Measurements from ENCODE around the gene PGAP2. TPM values are rescaled to one million over a fixed set of nuclear protein-coding genes. Genes with fewer than 3 reads are reported as not detected.
A peak's percentile ranks its signal among the peaks of the same experiment; 100 is the strongest.
"Not testable (repeated sequence)": the region's sequence is repeated elsewhere in the genome, so short reads cannot be mapped to it uniquely, and the experiment has no call there.

Gene PGAP2
- total RNA-seq (10 to 100 TPM in 5 of 7 donors, 1 to 10 TPM in 2; 7.7 to 17.6 (median 10.9) TPM), polyA plus RNA-seq (10 to 100 TPM; 13.1 to 15.3 TPM)
- long read RNA-seq, donor 1, transcript PGAP2-203 (7 exons, 1,837 nt), result major isoform, 6 of 40 reads
- long read RNA-seq, donor 1, partial matches to known transcripts, result 7 of 40 reads
- long read RNA-seq, donor 1, other reads (novel, unspliced or antisense), result 17 of 40 reads
- long read RNA-seq, donor 2, partial matches to known transcripts, result 0 of 6 reads
- long read RNA-seq, donor 2, other reads (novel, unspliced or antisense), result 0 of 6 reads
- long read RNA-seq, donor 3, partial matches to known transcripts, result 9 of 39 reads
- long read RNA-seq, donor 3, other reads (novel, unspliced or antisense), result 18 of 39 reads

DNA sequence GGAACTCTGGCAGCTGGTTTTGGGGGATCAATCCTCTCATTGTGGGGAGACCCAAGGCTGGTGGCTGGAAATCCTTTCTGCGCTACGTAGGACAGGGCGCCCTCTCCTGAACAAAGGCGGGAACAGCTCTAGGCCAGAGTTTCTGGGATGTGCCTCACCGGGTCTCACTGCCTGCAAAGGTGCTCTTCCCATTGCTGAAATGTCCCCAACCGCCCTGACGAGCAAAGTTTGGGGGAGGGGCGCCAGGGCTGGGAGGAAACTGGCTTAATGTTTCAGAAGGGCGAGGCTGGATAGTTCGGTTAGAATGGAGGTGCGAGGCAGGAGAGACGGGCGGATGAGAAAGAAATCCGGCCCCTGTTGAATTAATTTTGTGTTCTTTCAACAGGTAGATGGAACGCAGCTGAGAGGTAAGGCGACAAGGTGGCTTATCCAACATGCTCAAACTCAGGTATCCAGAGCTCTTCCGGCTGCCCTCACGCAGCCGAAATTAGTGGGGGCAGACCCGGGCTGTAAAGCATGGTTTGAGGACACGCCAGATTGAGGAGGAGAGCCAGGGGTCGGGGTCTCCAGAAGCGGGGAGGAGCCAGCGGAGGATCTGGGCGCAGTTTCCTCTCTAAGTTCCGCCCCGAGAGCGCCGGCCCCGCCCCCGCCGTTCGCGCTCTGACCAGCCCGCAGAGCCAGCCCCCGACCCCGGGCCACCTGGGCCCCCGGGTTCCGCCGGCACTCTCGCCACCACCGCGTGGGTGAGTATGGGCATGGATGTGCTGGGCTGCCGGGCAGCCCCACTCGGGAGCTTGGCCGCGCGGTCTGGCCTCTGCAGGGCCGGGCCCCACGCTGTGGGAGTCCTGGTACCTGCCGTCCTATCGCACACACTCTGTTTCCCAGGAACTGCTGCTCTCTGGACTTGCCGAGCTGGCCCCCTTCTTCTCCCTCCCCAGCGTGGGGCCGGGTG, at the start of gene PGAP2:
Gene PGAP2, plus strand, starts transcription at position 652 of the 952 bp plus-strand sequence. CDS start 2,700 bp downstream, outside the sequence.
- Histone ChIP-seq H3K9me3 (no peaks in the 10 kb centered on the region), H3K27me3 (no peaks in the 10 kb centered on the region), H3K4me1 (ENCODE audit: insufficient read depth) (peaks cover 3% of the 10 kb centered on the region), H3K27ac (no peak within 1 kb of the TSS), H3K4me3 (peak within 1 kb of the TSS; percentile 38), H3K36me3 (no peaks in the 10 kb centered on the region)
- peak; percentile 47 to 74 (median 63) for DNase-seq
- WGBS, 3 donors, result 2 to 3% (median 3%) methylated on average over 42 to 55 of the region's 55 CpGs
- TF ChIP-seq CTCF (IDR thresholded peaks at IDR 0.05) (peak in 1 of 3 donors; percentile 54), POLR2A (IDR thresholded peaks at IDR 0.05) (no peak)
- intact Hi-C loops (cut with DNase I), result no loop called here

DNA sequence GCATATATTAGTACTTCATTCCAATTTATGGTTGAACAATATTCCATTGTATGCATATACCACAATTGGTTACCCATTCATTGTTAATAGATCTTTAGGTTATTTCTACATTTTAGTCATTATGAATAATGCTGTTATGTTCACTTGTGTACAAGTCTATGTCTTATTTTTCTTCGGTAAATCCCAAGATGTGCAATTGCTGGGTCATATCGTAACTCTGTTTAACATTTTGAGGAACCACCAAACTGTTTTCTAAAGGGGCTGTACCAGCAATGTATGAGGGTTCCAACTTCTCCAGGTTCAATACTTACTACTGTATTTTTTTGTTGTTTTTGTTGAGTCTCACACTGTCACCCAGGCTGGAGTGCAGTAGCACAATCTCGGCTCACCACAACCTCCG, 44.1 kb upstream of the PGAP2 start:
- intact Hi-C loops (cut with DNase I), result no loop called here
- Histone ChIP-seq H3K9me3 (no peaks in the 10 kb centered on the region), H3K36me3 (no peaks in the 10 kb centered on the region), H3K27me3 (no peaks in the 10 kb centered on the region), H3K27ac (no peak overlapping the region), H3K4me1 (ENCODE audit: insufficient read depth) (no peaks in the 10 kb centered on the region), H3K4me3 (no peak overlapping the region)
- 96 to 97% (median 97%) methylated on average over 4 of the region's 4 CpGs for WGBS, 3 donors
- DNase-seq, result no peak
- TF ChIP-seq EP300 (IDR thresholded peaks at IDR 0.05) (no peak), POLR2A (IDR thresholded peaks at IDR 0.05) (no peak)

DNA sequence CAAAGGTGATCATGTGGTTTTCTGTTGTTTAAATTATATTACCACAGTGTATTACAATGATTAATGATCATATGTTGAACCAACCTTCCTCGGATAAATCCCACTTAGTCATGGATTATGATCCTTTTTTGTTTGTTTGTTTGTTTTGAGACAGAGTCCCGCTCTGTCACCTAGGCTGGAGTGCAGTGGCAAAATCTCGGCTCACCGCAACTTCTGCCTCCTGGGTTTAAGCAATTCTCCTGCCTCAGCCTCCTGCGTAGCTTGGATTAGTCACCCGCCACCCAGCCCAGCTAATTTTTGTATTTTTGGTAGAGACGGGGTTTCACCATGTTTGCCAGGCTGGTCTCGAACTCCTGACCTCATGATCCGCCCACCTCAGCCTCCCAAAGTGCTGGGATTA, 41.5 kb upstream of the PGAP2 start:
- H3K9me3 ChIP-seq; H3K4me3 ChIP-seq; H3K36me3 ChIP-seq; H3K4me1 ChIP-seq (ENCODE audit: insufficient read depth); DNase-seq; H3K27me3 ChIP-seq; intact Hi-C loops (cut with DNase I); H3K27ac ChIP-seq: not testable (repeated sequence)
- 89 to 94% (median 92%) methylated on average over 9 of the region's 9 CpGs for WGBS, 3 donors

DNA sequence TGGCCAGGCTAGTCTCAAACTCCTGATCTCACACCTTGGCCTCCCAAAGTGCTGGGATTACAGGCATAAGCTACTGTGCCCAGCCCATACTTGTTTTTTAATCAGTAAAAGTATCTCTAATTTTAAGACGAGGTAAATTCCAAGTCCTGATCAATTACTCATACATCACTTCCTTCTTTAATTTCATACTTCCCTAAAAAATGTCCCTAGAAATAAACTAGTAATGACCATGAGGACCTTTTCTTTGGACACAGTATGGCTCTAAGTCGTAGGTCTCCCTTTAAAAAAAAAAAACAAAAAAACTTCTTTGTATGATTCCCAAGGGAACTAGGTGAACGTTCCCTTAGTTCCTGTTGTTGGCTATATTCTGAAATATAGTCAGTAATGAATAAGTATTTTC, 40.8 kb upstream of the PGAP2 start:
- Histone ChIP-seq H3K36me3 (no peaks in the 10 kb centered on the region), H3K27me3 (no peaks in the 10 kb centered on the region), H3K4me1 (ENCODE audit: insufficient read depth) (no peaks in the 10 kb centered on the region), H3K27ac (no peak overlapping the region), H3K9me3 (no peaks in the 10 kb centered on the region), H3K4me3 (no peak overlapping the region)
- 76 to 81% (median 79%) methylated on average over 3 of the region's 3 CpGs for WGBS, 3 donors
- TF ChIP-seq CTCF (IDR thresholded peaks at IDR 0.05) (no peak), EP300 (IDR thresholded peaks at IDR 0.05) (no peak), POLR2A (IDR thresholded peaks at IDR 0.05) (no peak)
- no peak for DNase-seq
- intact Hi-C loops (cut with DNase I), result no loop called here

GRCh38 chr11:3773180-3773579, 35.2 kb upstream of the PGAP2 start:
- no peak for DNase-seq
- Histone ChIP-seq H3K4me1 (ENCODE audit: insufficient read depth) (no peaks in the 10 kb centered on the region), H3K4me3 (no peak overlapping the region), H3K27ac (no peak overlapping the region), H3K27me3 (no peaks in the 10 kb centered on the region), H3K9me3 (no peaks in the 10 kb centered on the region), H3K36me3 (no peaks in the 10 kb centered on the region)
- intact Hi-C loops (cut with DNase I), result no loop called here
- TF ChIP-seq CTCF (IDR thresholded peaks at IDR 0.05) (no peak), POLR2A (IDR thresholded peaks at IDR 0.05) (no peak), EP300 (IDR thresholded peaks at IDR 0.05) (no peak)
- 86 to 87% (median 87%) methylated on average over 4 of the region's 4 CpGs for WGBS, 3 donors

All from ovary (tissue), 10 donors.